Stimulated activated CD4-positive, alpha-beta T cell treated with anti-CD3 and anti-CD28 coated beads, Interleukin-2, amount 100 ng/mL, for 48 hours (primary cell): ENCODE measurements around the gene GATAD2A.

Experiments used
- DNase-seq, 2 donors: peaks; one replicate each; pipeline ENCODE4 v3.0.0-alpha.2; 2020

The GATAD2A gene

DNA sequence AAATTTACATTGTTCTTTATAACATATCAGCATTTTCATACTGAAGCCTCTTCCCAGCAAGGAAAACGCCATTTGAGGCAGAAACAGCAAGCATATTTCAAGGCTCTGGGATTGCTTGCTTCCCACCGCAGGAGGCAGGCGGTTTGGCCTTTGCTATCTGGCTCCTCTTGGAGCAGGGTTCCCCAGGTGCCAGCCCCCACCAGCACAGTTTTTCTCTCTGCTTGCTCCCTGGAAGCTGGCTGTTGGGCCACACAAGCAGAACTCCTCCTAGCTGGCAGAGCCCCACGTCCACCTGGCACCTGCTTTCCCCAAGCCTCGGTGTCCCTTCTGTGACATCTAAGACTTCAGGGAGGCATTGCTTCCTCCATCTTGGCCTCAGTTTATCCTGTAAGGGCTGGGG, 16.7 kb downstream of the GATAD2A start:
- DNase-seq: no peak

DNA sequence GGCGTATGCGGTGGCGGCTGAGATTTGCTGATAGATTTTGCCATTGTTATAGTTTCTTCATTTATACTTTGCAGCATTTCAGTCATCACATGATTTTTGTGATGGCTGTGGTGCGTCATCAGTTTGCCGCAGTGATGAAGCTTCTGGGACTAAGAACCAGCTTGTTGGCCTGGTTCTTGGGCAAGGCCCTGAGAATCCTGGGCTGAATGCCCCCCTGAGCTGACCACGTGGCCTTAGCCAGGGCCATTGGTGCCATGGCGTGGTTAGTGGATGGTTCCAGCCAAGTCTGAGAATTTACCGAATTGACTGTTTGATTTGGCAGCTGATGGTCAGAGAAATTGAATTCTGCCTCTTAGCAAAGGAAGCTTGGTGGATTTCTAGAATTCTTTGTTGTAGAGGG, 17.8 kb downstream of the GATAD2A start:
- DNase-seq: no peak

DNA sequence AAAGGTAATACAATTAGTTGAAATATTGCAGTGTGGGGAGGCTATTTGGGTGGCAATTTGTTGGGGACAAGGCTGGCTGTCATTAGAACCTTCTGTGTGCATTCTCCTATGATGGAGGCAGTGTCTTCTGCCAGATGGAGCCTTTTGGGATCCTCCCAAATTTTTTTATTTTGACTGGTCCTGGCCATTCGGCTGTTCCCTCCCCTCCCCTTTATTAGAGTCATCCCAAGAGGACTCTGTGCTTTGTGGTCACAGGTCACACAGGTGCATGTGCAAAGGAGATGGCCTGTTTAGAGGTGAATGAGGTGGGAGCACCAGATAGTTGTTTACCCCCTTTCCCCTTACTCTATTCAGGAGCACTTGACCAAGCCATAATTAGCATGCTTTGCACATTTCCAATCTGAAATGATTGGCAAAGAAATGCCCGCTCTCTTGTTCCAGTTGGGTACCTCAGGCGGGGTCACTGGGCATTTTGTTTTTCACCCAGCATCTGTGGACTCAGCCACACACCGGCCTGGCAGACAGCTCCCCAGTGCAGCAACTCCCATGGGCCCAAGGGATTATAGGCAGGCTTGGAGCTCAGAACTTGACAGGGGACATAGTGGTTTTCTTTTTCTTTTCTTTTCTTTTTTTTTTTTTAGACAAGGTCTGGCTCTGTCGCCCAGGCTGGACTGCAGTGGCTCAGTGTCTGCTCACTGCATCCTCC, 19.8 kb downstream of the GATAD2A start:
- no peak for DNase-seq

DNA sequence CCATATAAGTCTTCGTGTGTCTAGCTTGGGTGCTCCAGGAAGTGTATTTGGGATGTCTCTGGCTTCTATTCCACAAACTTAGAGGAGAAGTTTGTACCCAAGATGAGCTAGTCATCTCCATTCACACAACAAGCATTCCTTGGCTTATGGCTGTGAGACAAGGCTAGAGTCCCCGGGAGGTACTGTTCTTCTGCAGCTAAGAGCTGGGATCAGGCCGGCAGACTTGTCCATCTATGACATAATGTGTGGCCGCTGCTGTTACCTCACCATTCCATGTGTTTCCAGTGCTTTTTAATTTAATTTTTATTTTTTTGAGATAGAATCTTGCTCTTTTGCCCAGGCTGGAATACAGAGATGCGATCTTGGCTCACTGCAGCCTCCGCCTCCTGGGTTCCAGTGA, 20.7 kb downstream of the GATAD2A start:
- no peak for DNase-seq

DNA sequence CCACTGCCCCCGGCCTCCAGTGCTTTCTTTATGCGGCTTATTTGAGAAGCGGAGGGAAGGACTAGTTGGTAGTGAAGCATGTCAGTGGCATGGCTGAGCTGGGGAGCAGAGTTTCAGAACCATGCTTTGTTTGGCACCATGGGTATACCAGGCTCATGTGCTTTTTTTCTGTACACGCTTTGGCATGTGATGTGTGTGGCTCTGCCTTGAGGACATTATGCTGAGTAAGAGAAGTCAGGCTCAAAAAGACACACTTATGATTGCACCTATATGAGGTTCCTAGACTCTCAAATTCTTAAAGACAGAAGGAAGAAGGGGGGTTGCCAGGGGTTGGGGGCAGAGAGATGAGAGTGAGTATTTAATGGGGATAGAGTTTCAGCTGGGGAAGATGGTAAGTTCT, 21.3 kb downstream of the GATAD2A start:
- no peak for DNase-seq

DNA sequence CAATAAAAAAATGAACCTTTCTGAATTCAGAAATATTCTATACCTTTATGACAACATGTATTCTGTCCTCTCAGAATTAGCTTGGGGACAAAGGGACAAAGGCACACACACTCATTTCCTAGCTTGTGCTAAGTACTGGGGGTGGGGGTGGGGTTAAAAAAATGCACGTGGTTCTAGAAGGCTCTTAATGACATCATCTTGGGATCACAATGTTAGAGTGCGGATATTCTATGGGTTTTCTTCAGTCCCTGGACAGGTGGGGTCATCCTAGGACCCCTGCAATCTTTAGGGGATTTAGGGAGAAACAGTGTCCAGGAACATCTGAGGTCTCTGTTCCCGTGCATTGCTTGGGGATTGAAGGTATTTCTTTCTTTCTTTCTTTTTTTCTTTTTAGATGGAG, 21.8 kb downstream of the GATAD2A start:
- DNase-seq: no peak

DNA sequence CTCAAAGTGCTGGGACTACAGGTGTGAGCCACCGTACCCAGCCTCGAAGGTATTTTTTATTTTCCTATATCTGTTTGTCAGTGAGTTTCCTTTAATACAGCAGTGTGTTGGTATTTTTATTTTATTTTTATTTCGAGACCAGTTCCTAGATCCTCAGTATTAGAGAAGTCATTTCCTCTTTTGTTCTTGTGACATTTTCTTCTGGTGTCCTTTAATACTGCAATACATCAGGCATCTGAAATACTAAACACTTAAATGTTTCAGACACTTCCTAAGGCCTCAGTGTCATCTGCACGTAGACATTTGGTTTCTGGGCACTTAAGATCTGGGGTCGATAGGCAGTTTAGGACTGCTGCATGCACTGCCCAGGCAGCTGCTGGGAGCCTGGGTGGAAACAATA, 22.5 kb downstream of the GATAD2A start:
- no peak for DNase-seq

DNA sequence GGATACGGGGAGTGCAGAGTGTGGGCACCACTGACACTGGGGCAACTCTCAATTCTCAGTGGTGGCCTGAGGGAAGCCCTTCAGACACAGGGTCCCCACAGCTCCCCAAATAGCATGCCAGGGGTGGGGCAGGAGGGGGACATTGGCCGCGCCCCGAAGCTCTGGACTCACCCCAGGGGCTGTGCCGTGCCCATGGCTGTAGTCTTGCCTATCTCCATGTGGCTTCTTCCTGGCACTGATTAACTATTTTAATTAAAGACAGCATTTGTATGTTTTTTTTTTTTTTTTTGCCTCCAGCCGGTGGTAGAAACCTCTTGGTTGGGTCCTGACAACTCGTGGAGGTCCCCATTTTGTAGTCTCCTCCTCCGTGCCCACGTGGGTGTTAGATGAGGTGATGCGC, 23.3 kb downstream of the GATAD2A start:
- no peak for DNase-seq

DNA sequence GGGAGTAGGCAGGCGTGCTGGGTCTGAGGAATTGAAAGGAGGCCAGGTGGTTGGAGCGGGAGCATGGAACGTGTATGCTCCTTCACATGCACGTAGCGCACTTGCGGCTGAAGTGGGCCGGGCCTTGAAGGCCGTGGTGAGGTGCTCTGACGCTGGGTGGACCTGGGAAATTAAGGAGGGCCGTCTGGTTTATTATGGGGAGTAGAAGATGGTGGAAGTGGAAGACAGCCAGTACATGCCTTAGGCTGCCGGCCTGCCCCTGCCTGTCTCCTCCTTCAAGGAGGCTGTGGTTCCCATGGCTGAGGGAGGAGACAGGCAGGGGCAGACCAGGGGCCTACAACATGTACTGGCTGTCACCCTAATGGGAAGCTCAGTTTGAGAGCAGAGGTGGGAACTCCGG, 23.9 kb downstream of the GATAD2A start:
- no peak for DNase-seq

DNA sequence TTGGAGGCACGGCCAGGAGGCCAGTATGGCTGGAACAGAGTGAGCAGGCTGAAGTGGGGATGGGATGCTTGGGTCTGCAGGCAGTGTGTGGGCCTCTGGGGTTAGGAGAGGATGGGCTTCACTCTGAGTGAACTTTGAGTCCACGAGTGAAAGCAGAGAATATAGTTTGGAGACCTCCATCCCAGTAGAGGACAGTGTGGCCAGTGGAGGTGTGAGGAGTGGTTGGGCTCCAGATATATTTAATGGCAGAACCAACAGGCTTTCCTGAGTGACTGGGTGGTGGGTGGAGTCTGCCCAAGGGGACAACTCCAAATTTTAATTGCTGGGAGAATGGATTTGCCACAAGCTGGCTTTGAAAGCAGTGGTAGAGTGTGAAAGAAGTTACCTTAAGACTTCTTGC, 27.3 kb downstream of the GATAD2A start:
- no peak for DNase-seq

DNA sequence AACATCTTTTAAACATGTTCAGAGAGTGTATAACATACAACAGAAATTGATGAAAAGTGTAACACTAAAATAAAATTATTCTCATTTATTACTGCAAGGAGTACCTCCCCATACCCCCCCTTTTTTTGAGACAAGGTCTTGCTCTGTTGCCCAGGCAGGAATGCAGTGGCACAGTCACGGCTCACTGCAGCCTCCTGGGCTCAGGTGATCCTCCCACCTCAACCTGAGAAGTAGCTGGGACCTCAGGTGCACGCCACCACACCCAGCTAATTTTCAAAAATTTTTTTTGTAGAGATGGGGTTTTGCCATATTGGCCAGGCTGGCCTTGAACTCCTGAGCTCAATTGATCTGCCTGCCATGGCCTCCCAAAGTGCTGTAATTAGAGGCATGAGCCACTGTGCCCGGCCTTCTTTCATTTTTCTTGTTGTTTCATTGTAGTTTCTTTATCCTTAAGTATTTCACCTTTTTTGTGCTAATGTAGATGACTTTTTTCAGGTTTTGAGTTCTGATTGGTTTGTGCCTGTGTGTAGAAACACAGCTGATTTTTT, 28.3 kb downstream of the GATAD2A start:
- no peak for DNase-seq

DNA sequence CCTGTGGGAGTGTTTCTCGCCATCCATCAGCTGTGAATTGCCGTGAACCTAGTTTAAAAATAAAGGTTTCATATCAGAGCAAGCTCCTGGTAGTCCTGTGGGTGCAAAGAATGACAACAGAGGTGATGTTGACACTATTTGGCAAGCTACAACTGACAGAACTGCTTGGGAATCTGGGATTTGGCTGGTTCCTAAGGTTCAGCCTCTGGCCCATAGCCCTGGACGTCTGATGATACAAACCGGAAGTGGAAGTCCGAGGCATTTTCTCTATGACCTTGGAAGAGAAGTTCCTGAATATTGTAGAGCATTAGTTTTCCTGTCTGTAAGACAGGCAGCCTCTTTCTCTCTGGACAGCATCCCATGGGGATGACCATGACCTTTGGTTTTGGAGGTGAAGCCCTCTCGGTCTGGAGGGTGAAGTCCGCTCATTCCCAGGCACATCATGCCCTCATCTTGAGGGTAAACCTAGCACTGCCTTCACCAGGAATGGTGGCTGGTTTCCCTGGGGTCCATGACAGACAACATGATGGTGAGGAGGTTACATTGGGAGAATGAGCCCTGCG, 29.1 kb downstream of the GATAD2A start:
- DNase-seq: no peak

DNA sequence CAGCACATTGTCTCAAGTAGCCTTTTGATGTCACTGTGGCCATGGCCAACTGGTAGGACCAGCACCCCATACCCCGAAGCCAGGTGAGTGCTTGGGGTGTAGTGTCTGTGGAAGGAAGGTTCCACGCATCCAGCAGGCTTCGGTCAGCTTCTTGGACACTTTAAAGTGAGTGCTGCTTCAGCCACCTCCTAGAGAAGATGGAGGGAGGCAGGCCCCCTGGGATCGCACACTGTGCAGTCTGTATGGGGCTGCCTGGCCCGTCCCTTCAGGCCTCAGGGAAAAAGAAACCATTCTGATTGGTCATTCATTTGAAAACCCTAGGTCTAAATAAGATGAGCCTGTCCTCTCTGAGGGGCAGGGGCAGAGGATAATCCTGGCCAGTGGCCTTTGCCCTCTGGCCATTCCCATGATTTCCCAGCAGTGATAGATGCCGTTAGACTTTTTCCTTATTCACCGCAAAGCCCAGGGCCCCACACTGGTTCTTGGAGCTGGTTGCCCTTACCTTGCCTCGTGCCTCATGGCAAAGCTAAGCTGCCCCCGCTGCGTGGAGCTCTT, 30.7 kb downstream of the GATAD2A start:
- DNase-seq: no peak

DNA sequence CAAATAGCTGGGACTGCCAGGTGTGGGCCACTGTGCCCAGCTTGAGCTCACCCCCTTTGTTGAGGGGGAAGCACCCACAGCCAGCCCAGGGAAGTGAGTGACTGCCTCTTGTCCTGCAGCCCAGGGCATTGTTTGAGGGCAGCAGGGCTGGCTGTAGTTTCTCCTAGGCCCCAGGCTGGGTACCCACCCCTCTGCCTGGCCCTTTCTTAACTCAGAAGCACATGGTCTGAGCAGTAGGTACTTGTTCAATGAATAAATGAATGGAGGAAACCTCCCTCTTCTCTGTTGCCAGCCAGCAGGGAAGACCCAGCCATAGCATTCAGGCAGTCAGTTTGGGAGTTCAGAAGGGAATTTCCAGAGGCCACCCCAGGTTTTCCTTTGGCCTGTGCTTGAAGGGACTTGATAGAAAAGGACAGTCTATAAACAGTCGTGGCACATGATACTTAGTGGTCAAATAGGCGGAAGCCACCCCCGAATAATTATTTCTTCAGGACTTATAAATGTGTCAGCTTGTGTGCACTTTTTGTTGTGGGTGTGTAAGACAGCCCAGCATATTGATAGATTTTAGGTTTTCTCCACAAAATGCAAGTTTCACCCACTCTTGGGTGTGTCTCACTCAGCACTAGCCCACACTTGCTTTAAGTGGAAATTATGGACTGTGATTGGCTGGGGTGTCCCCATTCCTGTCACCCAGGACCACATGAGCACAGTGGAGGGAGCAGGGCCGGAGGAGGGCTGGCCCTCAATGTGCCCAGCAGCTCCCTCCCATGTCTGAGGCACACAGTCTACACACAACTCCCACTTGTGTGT, 33.1 kb downstream of the GATAD2A start:
- DNase-seq: no peak

DNA sequence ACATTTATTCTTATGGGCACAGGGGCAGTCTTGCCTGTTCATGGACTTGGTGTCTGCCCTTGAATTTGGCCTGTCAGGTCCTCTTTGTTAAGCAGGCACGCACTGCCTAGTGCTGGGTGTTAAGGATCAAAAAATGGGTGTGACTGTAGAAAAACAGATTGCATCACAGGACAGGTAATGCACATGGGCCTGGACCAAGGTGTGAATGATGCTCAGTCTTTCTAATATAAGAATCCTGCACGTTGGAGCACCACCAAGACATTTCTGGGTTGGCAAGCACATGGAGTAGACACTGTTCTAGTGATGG, 33.7 kb downstream of the GATAD2A start:
- no peak for DNase-seq

DNA sequence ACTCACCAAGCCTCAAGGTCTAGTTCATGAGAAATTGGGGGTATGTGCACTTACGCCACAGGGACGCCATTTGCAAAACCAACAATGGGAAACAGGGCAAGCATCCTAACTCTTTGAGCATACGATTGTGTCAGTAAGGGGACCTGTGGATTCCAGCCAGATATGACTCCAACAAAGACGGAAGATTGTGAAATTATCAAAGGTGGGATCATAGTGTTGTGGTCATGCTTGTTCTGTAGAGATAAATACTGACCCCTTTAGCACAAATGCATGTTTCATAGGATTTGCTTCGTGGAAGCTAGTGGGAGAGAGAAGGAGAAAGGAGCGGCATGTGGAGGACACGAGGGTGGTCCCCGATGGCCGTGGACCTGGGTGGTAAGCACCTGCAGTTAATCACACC, 37.8 kb downstream of the GATAD2A start:
- DNase-seq: no peak

DNA sequence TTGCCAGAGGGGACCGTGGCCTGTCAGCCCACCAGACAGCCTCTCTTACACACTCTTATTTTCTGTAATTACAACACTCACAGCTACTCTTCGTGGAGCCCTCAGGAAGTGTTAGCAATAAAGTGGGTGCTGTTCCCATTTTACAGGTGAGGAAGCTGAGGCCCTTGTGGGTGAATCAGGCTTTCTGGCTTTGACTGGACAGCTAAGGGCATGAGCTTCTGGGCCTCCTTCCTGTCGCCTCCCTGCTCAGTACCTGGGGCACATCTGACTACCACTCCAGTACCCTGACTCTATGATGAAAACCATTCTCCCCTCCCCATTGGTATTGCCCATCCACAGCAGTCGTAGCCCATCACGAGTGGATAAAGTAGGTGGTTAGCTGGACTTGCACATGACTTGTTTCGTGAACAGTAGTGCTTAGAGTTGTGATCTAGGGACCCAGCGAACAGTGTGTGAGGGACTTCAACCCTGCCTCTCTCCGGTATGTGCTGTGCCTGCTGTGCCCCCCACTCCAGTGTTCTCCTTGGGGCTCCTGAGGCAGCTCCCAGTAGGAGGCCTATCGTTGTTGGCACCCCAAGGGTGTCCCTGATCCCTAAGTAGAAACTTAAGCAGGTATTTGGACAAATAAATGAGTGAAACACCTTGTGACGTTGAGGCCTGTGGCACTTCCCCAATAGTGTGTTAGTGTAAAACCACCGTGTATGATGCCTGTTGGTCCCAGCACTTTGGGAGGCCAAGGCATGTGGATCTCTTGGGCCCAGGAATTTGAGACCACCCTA, 38.6 kb downstream of the GATAD2A start:
- DNase-seq: no peak

DNA sequence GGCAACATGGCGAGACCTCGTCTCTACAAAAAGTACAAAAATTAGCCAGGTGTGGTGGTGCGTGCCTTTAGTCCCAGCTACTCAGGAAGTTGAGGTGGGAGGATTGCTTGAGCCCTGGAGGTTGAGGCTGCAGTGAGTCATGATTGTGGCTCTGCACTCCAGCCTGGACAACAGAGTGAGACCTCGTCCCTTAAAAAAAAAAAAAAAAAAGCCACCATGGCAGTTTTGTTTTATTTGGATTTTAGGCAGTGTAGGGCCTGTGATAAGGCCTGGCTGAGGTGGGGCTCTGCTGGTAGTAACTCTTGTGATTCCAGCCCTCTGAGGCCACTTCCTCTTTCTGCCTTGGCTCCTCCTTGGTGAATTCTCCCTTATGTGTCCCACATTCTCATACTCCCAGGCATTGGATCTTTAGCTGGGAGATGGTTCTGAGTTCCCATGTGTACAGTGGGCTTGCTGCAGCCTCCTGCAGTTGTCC, 39.2 kb downstream of the GATAD2A start:
- DNase-seq: no peak

DNA sequence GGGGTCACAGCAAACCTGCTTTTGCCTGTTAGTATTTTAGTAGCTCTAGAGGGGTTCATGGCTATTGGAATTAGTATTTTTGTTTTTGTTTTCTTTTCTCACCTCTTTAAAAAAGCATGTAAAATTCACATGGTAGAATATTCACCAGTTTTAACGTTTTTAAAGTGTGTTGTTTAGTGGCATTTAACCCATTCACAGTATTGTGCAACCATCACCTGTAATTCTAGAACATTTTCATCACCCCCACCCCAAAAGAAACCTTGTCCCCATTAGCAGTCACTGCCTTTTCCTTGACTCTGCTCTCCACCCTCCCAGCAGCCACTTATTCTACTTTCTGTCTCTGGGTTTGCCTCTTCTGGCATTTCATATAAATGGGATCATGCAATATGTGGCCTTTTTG, 39.8 kb downstream of the GATAD2A start:
- no peak for DNase-seq

DNA sequence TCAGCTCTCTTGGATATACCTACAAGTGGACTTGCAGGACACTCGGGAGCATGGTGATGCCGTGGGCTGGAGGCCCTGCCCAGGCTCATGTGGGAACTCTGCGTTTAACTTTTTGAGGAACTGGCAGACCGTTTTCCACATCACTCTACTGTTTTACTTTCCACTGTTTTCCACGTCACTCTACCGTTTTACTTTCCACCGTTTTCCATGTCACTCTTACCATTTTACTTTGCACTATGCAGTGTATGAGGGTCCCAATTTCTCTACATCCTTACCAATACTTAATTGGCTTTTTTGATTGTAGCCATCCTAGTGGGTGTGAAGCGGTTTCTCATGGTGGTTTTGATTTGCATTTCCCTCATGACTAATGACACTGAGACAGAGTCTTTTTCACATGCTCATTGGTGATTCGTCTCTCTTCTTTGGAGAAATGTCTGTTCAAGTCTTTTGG, 40.5 kb downstream of the GATAD2A start:
- no peak for DNase-seq

DNA sequence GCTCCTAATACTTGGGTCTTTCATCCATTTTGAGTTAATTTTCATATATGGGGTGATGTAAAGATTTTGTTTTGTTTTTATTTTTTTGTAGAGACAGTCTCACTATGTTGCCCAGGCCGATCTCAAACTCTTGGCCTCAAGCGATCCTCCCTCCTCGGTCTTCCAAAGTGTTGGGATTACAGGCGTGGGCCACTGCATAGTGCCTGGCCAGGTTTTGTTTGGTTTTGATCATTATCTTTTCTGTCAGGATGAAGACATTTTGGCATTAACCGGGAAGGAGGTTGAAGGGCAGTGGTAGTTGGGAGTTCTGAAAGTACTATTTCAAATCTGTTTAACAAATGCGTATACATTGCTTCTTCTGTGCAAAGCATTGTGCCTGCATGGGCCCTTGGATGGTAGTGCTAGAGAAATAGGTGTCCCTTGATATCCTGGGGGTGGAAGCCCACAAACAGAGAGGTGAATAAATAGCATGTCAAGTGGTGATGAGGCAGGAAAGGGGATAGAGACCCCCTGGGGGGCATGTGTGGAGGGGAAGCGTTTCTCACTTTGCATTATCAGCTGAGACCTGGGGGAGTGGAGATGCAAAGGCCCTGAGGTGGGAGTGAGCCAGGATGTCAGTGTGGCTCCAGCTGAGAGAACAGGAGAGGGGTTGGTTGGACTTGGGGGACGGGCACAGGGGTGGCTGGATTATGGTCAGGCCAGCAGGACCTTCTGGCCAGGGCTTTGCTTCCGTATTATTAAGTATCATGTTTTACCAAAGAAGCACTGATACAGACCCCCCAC, 41.4 kb downstream of the GATAD2A start:
- no peak for DNase-seq
